Activated CD8-positive, alpha-beta memory T cell treated with anti-CD3 and anti-CD28 coated beads for 36 hours (primary cell): ENCODE measurements around the gene RIN3. TPM values are rescaled to one million over a fixed set of nuclear protein-coding genes. Genes with fewer than 3 reads are reported as not detected.

Experiments
- CTCF ChIA-PET: fragments of 350-600 bp; sonication (Branson Sonifier 250); formaldehyde crosslinking; loops from one replicate; lab custom pipeline; 2021; ENCODE audit warnings: antibody characterized with exemption; lab: Charles Lee
- POLR2A ChIA-PET: fragments of 350-600 bp; sonication (Branson Sonifier 250); formaldehyde crosslinking; loops from one replicate; lab custom pipeline; 2021; ENCODE audit warnings: antibody characterized with exemption; lab: Charles Lee
- total RNA-seq, 2 experiments: library from RNA; stranded (reverse); gene quantifications; one replicate each; pipeline ENCODE4 v1.2.3, GENCODE V29; 2021

RIN3 gene
- total RNA-seq, 2 experiments from 2014 or later = 61.1 to 62.2 TPM

DNA sequence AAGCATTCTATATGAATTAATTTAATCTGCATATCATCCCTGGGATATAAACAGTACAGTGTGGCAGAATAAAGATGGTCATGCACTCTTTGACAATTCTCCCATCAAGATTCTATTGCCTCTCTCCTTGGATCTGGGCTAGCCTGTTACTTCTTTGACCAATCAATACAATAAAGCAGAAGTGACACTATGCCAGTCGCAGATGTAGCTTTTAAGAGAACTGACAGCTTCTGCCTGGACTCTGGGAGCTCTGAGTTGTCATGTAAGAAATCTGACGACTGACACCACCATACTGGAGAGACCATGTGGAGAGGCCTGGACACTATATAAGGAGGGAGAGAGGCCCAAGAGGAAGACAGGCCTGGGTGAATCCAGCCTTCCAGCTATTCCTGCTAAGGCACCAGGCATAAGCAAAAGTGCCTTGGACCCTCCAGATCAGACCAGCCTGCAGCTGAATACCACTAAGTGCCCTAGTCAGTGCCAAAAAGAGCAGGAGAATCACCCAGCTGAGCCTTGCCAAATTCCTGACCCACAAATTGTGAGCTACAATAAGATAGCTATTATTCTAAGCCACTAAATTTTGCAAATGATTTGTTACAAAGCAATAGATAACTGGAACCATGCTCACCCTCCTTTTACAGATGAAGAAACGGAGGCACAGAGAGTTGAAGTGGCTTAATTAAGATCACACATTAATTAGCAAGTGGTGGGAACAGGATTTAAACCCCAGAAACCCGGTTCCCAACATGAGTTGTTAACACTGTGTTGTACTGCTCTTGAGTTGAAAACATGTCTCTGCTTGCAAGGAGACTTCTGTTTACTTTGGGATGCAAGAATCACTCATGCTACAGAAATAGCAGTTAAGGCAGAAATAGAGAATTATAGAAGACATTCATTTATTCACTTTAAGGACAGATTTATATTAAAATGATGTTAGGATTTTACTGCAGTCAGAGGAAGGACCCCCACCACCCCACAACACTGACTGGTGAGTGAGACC, 84.6 kb downstream of the RIN3 start:
- CTCF ChIA-PET = no interaction called here
- POLR2A ChIA-PET = no interaction called here

DNA sequence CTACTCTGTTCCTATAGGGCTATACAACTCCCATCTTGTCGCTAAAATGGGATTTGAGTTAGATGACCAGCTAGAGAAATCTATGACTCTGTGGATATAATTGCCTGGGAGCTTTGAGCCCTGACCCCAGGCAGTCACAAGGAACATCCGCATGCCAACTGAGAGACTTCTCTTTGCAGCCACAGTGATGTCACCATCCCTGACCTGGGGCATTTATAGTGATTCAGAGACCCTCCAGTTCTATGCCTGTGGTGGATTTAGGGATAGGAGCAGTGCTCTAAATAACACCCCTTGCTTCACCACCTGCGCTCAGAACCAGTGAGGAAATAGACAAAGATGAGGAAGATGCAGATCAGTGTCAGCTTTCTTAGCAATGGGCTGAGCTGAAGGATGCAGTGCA, 86.2 kb downstream of the RIN3 start:
- ChIA-PET POLR2A (no interaction called here), CTCF (no interaction called here)

DNA sequence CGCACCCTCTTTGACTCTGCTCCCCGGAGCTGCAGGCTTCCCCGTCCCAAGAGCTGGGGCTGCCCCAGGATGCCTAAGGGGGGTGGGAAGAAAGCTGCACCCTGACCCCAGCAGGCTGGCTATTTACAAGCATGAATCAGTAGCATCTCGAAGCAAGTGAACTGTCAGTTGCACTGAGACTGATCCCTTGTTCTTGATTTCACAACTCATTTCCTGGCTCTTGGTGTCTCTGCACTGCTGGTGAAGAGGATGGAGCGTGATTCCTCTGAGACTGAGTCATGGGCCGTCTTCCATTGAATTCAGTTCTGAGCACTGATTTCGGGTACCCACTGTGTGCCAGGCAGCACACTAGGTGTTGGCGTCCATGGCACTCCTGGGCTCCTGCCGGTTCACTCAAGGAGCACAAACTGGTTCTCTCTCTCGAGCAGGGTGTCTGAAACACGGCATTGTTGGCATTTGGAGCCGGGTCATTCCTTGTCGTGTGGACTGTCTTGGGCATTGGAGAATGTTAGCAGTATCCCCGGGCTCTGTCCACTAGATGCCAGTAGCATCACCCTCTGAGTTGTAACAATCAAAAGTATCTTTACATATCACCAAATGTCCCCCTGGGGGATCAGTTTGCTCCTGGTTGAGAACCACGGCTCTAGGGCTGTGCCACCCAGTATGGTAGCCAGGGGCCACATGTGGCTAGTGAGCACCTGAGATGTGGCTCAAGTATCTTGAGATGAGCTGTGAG, 86.9 kb downstream of the RIN3 start:
- ChIA-PET POLR2A (no interaction called here), CTCF (no interaction called here)

DNA sequence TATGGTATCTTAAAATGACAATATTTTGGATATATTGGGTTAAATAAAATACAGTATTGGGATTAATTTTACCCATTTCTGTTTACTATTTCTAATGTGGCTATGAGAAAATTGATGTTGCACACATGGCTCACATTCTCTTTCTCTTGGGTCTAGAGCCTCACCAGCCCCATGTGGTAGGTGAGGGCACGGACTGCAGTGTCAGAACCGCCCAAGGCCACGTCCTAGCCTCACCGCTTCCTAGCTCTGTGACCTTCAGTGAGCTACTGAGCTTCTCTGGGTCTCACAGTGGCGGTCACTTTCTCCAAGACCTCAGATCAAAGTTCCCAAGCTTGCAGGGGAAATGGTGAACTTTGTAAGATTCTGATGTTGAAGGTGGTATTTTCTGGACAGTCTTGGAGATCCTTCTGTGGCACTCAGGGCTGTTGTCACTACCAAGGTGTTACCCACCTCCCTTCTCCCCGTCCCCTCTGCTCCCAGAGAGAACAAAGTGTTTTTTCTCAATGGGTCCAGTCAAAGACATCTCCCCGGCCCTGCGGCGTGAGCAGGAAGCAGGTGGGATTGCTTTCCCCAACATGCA, 87.6 kb downstream of the RIN3 start:
- ChIA-PET CTCF (no interaction called here), POLR2A (no interaction called here)

DNA sequence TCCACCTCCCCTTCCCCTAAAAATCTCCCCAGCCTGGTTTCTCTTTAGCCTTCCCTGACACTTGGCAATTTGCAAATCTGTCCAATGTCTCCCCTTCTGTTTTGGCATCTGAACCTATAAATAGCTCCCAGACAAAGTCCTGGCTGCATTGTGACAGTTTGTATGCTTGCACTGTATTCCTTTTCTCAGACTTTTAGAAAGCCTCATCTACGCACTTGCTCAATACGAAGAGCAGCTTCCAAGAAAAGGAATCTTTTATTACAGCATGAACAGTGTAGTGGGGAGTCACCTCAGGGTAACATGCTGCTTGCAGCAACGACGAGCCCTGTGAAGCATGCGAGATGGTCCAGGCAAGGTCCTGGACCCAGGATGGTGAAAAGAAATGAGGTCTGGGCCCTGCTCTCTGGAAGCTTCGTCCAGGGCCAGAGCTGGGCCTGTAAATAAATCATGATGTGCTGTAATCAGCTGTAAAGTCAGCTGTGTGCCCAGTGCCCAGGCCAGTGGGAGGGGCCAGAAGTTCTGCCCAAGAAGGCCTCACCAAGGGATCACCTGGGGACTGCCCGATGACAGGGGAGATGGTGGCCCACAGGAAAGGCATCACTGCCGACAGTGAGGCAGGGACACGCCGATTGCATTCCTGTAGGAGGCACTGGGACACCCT, 88.3 kb downstream of the RIN3 start:
- ChIA-PET POLR2A (no interaction called here), CTCF (interaction anchor here (0.9 kb wide), 1 partner anchor 12 kb away, joined by 4 read pairs; no protein-coding TSS in a partner anchor)

DNA sequence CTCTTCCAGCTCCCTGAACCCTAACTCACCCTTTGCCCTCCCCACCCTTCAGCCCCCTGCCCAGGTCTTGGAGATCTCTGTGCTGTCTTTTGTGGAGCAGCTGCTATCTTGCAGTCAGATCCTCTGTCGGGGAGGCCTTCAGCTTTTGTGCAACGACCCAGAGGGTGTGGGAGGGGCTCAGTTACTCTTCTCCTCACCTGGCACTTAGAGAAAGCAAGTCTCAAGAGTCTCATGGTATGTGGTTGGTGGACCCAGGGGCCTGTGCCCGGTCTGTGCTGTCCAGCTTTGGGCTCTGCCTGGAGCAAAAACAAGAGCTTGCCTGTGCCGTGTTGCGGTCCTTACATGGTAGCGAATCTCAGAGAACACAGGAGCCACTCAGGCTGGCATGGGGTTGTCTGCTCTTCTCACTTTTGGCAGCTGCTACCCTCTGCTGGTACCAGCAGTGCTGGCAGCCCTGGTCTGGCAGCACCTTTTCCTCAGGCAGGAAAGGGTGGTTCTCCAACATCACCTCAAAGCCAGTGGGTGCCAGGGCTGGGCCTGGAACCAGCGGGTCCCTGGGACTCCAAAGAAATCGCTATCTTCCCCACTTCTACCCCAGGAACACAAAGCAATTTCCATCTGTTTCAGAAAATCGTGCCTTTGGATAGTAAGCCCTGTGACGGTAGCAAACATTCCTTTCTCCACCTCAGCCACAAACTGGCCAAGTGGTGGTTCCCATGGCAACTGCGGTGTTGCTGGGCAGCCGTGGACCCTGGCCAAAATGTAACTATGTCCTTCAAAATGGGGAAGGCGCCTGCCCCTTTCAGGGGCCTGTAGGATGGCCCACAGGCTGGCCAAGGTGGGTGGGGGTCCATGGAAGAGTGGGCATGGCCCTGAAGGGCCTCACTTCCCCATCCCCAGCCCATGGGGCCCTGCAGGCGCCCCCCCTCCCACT, 90.0 kb downstream of the RIN3 start:
- POLR2A ChIA-PET = interaction anchor here (0.6 kb wide), 1 partner anchor 39 kb away, joined by 3 read pairs; no protein-coding TSS in a partner anchor
- CTCF ChIA-PET = interaction anchor here (0.9 to 1.3 kb wide), 5 partner anchors 9 to 77 kb away, joined by 3 to 4 read pairs (median 4); no protein-coding TSS in a partner anchor

DNA sequence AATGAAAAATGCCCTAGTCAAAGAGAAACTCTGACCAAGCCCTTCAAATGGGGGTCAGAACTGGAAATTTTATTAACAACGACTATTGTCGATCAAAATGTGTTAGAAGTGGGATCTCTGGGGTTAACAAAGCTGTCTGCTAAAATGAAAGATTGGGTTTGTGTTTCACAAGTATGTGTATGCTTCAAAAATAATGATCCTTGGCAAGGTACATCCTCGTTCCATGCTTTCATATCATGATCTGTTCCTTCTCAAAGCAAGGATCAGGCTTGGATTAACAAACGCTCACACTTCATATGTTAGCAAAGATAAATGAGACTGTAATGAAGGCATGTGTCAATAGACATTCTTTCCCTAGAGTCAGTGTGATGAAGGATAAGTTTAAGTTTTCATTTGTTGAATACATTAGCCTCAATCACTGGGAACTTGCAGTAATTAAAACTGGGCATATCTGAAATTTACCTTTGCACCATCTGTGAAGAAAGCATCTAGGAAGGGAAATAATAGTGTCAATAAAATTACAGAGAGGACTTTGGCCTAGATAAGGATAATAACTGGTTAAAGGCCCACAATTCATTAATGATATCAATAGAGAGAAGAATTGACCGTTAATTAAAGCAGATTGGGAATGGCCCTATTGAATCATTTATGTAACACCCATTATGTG, 91.8 kb downstream of the RIN3 start:
- CTCF ChIA-PET = no interaction called here
- POLR2A ChIA-PET = no interaction called here

DNA sequence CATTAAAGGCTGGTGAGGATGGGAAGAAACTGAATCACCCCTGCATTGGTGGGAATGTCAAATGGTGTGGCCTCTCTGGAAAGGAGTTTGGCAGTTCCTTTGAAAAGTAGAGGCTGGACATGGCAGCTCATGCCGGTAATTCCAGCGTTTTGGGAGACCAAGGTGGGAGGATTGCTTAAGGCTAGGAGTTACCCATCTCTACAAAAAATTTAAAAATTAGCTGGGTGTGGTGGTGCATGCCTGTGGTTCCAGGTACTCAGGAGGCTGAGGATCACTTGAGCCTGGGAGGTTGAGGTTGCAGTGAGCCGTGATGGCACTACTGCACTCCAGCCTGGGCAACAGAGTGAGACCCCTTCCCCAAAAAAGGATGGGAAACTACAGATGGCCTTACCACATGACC, 93.7 kb downstream of the RIN3 start:
- POLR2A ChIA-PET = no interaction called here
- CTCF ChIA-PET = no interaction called here

DNA sequence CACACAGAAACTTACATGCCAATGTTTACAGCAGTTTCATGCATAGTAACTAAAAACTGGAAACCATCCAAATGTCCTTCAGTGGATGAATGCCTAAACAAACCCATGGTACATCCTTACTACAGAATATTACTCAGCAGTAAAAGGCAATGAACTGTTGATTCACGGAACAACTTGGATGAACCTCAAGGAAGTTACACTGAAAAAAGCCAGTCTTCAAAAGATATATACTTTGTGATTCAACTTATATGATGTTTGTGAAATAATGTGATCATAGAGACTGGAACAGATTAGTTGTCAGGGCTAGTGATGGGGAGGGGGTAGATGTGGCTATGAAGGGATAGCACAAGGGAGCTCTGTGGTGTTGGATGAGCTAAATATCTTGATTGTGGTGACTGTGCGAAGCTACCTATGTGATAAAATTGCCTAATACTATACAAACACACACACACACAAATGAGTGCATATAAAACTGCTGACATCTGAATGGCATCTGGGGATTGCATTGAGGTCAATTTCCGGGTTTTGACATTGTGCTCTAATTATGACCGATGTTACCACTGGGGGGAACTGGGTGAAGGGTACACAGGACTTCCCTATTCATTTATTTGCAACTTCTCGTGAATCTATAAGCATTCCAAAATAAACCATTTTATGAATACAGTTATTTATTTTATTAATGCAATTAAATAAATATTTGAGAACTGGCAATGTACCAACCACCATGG, 94.3 kb downstream of the RIN3 start:
- ChIA-PET POLR2A (no interaction called here), CTCF (no interaction called here)

DNA sequence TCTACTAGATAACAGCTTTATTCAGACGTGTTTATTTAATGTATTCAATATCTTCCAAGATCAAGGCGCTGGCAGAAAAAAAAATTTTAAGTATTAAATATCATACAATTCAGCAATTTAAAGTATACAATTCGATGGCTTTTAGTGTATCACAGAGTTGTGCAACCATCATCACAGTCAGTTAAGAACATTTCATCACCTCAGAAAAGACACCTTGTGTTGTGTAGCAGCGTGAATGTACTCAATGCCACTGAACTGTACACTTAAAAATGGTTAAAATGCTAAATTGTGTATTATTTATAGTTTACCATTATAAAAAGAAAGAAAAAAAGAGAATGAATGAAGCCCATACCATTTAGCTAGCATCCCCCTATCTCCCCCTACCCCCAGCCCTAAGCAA, 96.4 kb downstream of the RIN3 start:
- CTCF ChIA-PET = interaction anchor here (1.4 kb wide), 1 partner anchor 71 kb away, joined by 3 read pairs; no protein-coding TSS in a partner anchor
- POLR2A ChIA-PET = no interaction called here

DNA sequence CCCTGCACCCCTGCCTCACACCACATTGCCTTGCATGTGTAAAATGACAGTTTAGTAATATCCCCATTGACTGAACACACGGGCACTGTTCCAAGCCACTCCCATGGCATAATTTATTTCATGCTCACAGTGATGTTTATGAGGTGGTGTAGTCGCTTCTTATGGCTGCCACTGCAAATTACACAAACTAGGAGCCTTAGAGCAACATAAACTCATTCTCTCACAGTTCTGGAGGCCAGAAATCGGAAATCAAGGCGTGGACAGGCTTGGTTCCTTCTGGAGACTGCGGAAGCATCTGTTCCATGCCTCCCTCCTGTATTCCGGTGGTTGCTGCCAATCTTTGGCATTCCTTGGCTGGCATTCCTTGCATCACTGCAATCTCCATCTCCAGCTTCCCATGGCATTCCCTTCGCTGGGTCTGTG, 97.3 kb downstream of the RIN3 start:
- POLR2A ChIA-PET = no interaction called here

DNA sequence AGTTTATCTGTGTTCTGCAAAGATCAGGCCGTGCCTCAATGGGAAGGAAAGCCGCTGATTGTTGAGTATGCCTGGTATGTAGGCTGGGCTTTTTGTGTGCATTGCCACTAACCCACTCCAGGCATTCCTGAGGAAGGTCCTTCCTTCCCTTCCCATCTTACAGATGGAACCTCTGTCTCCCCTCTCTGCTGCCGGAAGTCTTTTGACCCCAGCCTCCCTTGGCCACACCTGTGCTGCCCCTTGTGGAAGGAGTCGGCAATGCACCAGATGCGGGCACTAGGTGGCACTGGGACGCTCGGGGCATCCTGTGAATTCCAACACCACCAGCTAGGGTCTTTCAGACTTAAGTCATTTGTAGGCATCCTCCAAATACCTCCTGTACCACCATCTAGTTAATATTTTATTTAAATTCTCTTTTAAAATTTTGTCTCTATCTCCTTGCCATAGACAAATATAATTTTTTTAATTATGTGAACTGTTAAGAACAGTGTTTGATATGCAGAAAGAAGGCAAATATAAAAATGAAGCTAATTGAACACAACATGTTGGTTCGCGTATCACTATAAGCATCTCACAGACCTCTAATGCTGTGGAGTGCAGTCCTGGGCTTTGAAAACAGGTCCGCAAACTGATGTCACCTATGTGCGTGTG, 99.6 kb downstream of the RIN3 start:
- ChIA-PET CTCF (interaction anchor here (0.6 to 2.2 kb wide), 13 partner anchors 9 to 94 kb away, joined by 3 to 7 read pairs (median 4); no protein-coding TSS in a partner anchor), POLR2A (no interaction called here)

More for the DNA sequence above, 97.3 kb downstream of the RIN3 start:
- CTCF ChIA-PET = no interaction called here

DNA sequence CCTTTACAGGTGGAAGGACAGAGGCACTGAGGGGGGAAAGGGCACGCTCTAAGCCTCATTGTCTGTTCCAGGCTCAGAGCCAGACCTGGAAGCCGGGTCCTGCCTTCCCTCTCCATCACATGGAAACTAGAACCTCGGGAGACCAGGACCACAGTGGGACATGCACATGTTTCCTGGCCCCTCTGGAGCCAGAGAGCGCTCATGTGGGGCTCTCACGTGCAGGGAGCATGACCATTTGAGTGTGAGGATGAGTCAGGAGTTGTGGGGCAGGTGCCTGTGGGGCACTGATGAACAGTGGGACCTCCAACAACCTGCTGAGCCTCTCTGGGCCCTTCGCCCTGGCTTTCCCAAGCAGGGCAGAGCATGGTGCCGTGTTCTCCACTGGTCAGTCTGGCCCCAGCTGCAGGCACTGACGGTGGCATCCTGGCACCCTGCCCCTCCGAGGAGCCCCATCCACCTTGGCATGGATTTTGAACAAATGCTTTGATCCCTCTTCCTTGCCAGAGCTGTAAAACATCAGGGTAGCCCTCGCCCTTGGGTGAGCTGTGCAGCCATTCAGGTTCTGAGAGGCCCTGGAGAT, 100.2 kb downstream of the RIN3 start:
- CTCF ChIA-PET = interaction anchor here (0.6 to 2.2 kb wide), 13 partner anchors 9 to 93 kb away, joined by 3 to 7 read pairs (median 4); no protein-coding TSS in a partner anchor
- POLR2A ChIA-PET = no interaction called here

DNA sequence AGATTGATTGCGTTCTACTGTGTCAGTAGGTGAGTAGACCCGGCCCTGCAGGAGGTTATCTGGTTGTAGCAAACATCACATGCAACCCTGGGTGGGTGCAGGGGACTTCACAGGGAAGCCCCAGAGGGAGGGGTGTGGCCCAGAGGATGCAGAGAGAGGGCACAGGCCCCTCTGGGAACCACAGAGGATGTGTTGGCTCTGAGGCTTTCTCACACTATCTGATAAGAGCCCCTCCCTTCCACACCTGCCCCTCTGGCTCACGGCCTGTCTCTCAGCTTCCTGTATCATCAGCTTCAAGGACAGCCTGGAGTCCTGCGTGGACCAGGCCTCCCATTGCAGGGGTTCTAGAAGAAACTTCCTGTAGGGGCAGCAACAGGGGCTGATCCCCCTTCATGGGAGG, 101.9 kb downstream of the RIN3 start:
- ChIA-PET CTCF (no interaction called here), POLR2A (interaction anchor here (1.1 kb wide), 1 partner anchor 494 kb away, joined by 3 read pairs; the partner anchor contains the start of genes CPSF2 and NDUFB1)

DNA sequence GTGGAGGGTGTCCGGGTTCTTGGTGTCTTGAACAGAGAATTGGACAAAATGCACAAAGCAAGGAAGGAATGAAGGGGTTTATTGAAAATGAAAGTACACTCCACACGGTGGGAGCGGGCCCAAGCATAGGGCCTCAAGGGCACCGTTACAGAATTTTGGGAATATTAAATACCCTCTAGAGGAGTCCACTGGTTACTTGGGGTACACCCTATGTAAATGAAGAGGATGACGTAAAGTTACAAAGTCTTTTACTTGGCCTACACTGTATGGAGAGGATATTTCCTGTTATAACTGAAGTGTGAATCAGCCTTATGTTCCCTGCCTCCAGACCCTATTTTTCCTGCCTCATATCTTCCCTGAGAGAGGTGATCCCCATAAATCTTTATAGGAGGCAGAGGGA, 102.6 kb downstream of the RIN3 start:
- POLR2A ChIA-PET = interaction anchor here (1.1 kb wide), 1 partner anchor 495 kb away, joined by 3 read pairs; the partner anchor contains the start of genes CPSF2 and NDUFB1
- CTCF ChIA-PET = no interaction called here

DNA sequence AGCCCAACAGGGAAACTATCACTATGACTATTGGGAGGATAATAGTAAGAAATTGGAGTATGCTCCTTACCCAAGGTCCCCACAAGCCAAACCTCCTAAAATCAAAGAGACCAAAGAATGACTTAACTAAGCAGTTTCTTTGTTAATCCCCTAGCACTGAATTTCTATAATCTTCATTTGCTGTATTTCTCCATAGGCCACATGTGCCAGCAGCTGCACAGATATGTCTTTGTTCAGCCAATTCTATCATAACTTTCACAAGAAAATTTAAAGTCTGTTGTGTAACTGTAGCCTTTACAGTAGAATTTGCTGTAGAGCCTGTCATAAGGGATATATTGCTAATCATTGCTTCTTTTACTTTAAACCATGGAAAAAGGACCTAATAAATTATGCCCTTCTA, 104.0 kb downstream of the RIN3 start:
- CTCF ChIA-PET = no interaction called here

More for the DNA sequence above, 104.0 kb downstream of the RIN3 start:
- POLR2A ChIA-PET = no interaction called here
